Loucy (cell line): ENCODE results near the gene BMPR1B.
"Not testable (repeated sequence)": the region's sequence is repeated elsewhere in the genome, so short reads cannot be mapped to it uniquely, and the experiment has no call there.

Experiments
- CTCF ChIP-seq: fragments of 200-600 bp; sonication (generic); conservative IDR thresholded peaks from 2 replicates; pipeline ENCODE4 v1.5.1; 2014; ENCODE audit warnings: mild to moderate bottlenecking, antibody characterized with exemption, low read length
- EZH2phosphoT487 ChIP-seq: fragments of 200-600 bp; IDR thresholded peaks from 2 replicates; pipeline ENCODE4 v1.6.1; 2018; ENCODE audit warnings: antibody characterized with exemption, mild to moderate bottlenecking, moderate library complexity, borderline replicate concordance

GRCh38 chr4:94841166-94841863 is 83.6 kb downstream of the BMPR1B start:
- TF ChIP-seq CTCF, EZH2phosphoT487: not testable (repeated sequence)
